H1 (cell line): ENCODE measurements around the gene HES3. TPM values are rescaled to one million over a fixed set of nuclear protein-coding genes. Genes with fewer than 3 reads are reported as not detected.

Experiments used
- ASH2L ChIP-seq: fragments of 200-600, 300-600 bp; sonication (generic); IDR thresholded peaks from one replicate; pipeline ENCODE4 v1.7.1; 2017; ENCODE audit warnings: low read length
- ATF2 ChIP-seq: IDR thresholded peaks from 2 replicates; pipeline ENCODE4 v1.6.1; 2012; ENCODE audit warnings: low read length, inconsistent platforms
- CEBPB ChIP-seq: IDR thresholded peaks from 2 replicates; pipeline ENCODE4 v1.6.1; 2012; ENCODE audit warnings: low read depth, low read length
- CHD7 ChIP-seq: fragments of 300-600 bp; sonication (generic); IDR thresholded peaks from 2 replicates; pipeline ENCODE4 v1.7.1; 2012; ENCODE audit warnings: low read length, moderate library complexity, mild to moderate bottlenecking, inconsistent platforms; ENCODE audit not compliant: insufficient replicate concordance
- HDAC2 ChIP-seq, 2 experiments: fragments of 300-600 bp in 1 of 2; sonication (generic) in 1 of 2; IDR thresholded peaks; 2 replicates each; pipeline ENCODE4 v1.6.1; 2011 to 2012; ENCODE audit warnings: low read depth in 2 of 2, low read length in 2 of 2, mild to moderate bottlenecking in 2 of 2, moderate library complexity in 2 of 2, borderline replicate concordance in 1 of 2, inconsistent platforms in 1 of 2
- KDM5A ChIP-seq: fragments of 200-600 bp; IDR thresholded peaks from 2 replicates; pipeline ENCODE4 v1.7.1; 2012; ENCODE audit warnings: mild to moderate bottlenecking, low read length, inconsistent platforms, mixed read lengths
- MAX ChIP-seq: IDR thresholded peaks from 2 replicates; pipeline ENCODE4 v1.6.1; 2012; ENCODE audit warnings: inconsistent platforms
- POLR2A ChIP-seq, 2 experiments: IDR thresholded peaks; 1 replicate in 1 of 2; 2 replicates in 1 of 2; pipeline ENCODE4 v1.6.1; 2011; ENCODE audit warnings: low read depth in 2 of 2, low read length in 2 of 2, mild to moderate bottlenecking in 2 of 2; ENCODE audit errors: control extremely low read depth in 1 of 2
- SP1 ChIP-seq: IDR thresholded peaks from 2 replicates; pipeline ENCODE4 v1.6.1; 2011; ENCODE audit warnings: low read depth, low read length
- SP4 ChIP-seq: IDR thresholded peaks from 2 replicates; pipeline ENCODE4 v1.6.1; 2012; ENCODE audit warnings: low read length, inconsistent platforms
- polyA plus RNA-seq, 7 experiments: library from polyadenylated mRNA; depleted of rRNA in 3 of 7; stranded (reverse) in 5 of 7; unstranded in 2 of 7; fragments of >200 nt in 5 of 7; fragments of 200-250 nt in 2 of 7; gene quantifications; 1 replicate in 5 of 7; 2 replicates in 1 of 7; 4 replicates in 1 of 7; pipeline versions ENCODE4 v1.2.1 to v1.2.3, GENCODE V29; 2011 to 2013; ENCODE audit warnings: missing spikeins in 2 of 7, mixed read lengths in 2 of 7
- total RNA-seq: library from RNA; stranded (reverse); fragmentation: NEBNext Ultra II Directional; extraction: Animal tissue kit (Norgen Biotek cat#: 25700); gene quantifications from 2 replicates; pipeline ENCODE4 v1.2.1, GENCODE V29; 2021

HES3 gene
- total and polyA plus RNA-seq, 2 of the 8 experiments (the other 6 are each of a cell fraction or from before 2014, with no cell fraction given) = 38.8 to 54.3 TPM

GRCh38 chr1:6239213-6239752 is 4.7 kb upstream of the HES3 start (continued):
- TF ChIP-seq CHD7 = no peak
- no peak for TF ChIP-seq HDAC2 (IDR thresholded peaks at IDR 0.05; ENCODE audit: borderline replicate concordance in 1 of 2, low read depth in 2 of 2, low read length in 2 of 2)
- TF ChIP-seq CEBPB = no peak
- 0 out of 3 replicates have a peak, but pooled peaks of 1 of the 2 experiments have one; percentile 19 for TF ChIP-seq POLR2A (IDR thresholded peaks at IDR 0.05; ENCODE audit: control extremely low read depth in 1 of 2, low read depth in 2 of 2, low read length in 2 of 2)
- TF ChIP-seq SP1 = peak; percentile 49; the same call in 1 of the 2 replicates
- no peak for TF ChIP-seq ASH2L
- TF ChIP-seq KDM5A = no peak
- TF ChIP-seq ATF2 = no peak
- no peak for TF ChIP-seq SP4
- TF ChIP-seq MAX = no peak
